Measurements from ENCODE around the gene SORCS1. TPM values are rescaled to one million over a fixed set of nuclear protein-coding genes. Genes with fewer than 3 reads are reported as not detected.

The SORCS1 gene
- total and polyA plus RNA-seq, 4 donors = 0.08 to 0.21 (median 0.09) TPM; not detected in 1

DNA sequence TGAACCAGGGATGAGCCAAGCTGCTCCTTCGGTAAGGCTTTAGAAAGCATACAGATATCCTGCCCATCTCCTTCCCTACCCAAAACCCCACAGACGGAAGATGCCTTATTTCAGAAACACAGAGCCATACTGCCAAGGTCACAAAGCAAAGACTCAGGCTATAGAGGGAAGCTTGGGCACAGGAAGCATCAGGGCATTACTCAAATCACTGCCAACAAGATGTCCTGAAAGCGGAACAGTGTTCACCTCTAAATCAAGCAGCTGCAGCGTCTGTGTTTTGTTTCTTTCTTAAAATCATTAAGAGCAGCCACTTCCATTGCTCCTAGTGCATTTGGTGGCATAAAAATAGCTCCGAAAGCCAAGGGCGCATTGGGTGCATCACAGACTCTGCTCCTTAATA lies 307.3 kb downstream of the SORCS1 start:
- Histone ChIP-seq H3K4me3 (ENCODE audit: low read depth in 1 of 3, low read length in 3 of 3) (no peak overlapping the region), H3K9me3 (ENCODE audit: control insufficient read depth in 4 of 4, low read length in 3 of 4) (peaks cover 0 to 7% (median 2%) of the 10 kb centered on the region in 4 donors), H3K27ac (ENCODE audit: low read depth in 1 of 2, low read length in 2 of 2) (no peak overlapping the region), H3K36me3 (ENCODE audit: control insufficient read depth in 4 of 4, insufficient read depth in 3 of 4, low read depth in 1 of 4, low read length in 3 of 4) (no peaks in the 10 kb centered on the region), H3K4me1 (ENCODE audit: control insufficient read depth in 4 of 4, insufficient read depth in 4 of 4, low read length in 3 of 4) (no peaks in the 10 kb centered on the region), H3K27me3 (ENCODE audit: control insufficient read depth in 4 of 4, insufficient read depth in 4 of 4, low read length in 3 of 4) (no peaks in the 10 kb centered on the region), H3K9ac (ENCODE audit: low read depth in 1 of 2, low read length in 2 of 2) (no peak overlapping the region)
- WGBS = 77% methylated on average over 6 of the region's 6 CpGs
- TF ChIP-seq, protein P1, sequence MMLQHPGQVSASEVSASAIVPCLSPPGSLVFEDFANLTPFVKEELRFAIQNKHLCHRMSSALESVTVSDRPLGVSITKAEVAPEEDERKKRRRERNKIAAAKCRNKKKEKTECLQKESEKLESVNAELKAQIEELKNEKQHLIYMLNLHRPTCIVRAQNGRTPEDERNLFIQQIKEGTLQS (IDR thresholded peaks at IDR 0.05) = no peak
- TF ChIP-seq, protein P2, sequence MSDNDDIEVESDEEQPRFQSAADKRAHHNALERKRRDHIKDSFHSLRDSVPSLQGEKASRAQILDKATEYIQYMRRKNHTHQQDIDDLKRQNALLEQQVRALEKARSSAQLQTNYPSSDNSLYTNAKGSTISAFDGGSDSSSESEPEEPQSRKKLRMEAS (IDR thresholded peaks at IDR 0.05) = no peak
- DNase-seq (ENCODE audit: low spot score) = no peak

DNA sequence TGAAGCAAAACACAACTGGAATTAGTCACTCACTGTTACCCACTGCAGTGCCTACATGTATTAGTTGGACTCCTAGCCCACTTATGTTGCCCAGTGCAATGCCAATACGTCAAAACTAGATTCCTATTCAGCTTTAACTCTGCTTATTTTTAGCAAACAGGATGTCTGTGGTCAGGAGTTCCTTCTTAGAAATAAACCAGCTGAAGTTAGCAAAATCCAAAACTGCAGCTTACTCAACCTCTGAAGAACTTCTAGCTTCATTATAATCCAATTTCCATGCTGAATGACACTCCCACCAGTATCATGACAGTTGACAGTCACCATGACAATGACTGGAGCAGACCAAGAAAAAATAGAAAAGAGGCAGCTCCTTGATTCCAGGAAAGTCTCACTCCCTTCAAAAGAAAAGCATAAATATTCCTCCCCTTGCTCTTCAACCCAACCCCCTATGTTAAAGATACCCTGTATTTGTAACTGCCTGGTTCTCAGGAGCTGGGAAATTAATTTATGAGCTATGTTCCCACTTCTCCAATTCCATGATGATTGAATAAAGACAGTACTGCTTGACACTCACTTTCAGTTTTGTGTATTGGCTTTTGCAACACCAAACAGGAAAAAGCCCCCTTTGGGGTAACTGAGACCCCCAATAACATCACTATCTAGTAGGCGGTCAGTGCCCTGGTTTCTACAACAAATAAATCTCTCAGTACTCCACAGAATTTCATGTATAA lies 327.4 kb downstream of the SORCS1 start:
- WGBS = 61% methylated on average over 2 of the region's 2 CpGs
- H3K9ac ChIP-seq (ENCODE audit: low read depth in 1 of 2, low read length in 2 of 2) = no peak overlapping the region
- no peak overlapping the region for H3K27ac ChIP-seq (ENCODE audit: low read depth in 1 of 2, low read length in 2 of 2)
- no peaks in the 10 kb centered on the region for H3K36me3 ChIP-seq (ENCODE audit: control insufficient read depth in 4 of 4, insufficient read depth in 3 of 4, low read depth in 1 of 4, low read length in 3 of 4)
- H3K4me3 ChIP-seq (ENCODE audit: low read depth in 1 of 3, low read length in 3 of 3) = no peak overlapping the region
- no peak for DNase-seq (ENCODE audit: low spot score)
- no peaks in the 10 kb centered on the region for H3K27me3 ChIP-seq (ENCODE audit: control insufficient read depth in 4 of 4, insufficient read depth in 4 of 4, low read length in 3 of 4)
- H3K4me1 ChIP-seq (ENCODE audit: control insufficient read depth in 4 of 4, insufficient read depth in 4 of 4, low read length in 3 of 4) = peaks cover 0 to 1% (median 0%) of the 10 kb centered on the region in 4 donors
- no peak for TF ChIP-seq SP1 (IDR thresholded peaks at IDR 0.05)
- TF ChIP-seq NR2F2 (IDR thresholded peaks at IDR 0.05) = no peak
- TF ChIP-seq RAD21 (IDR thresholded peaks at IDR 0.05) = no peak
- TF ChIP-seq YY1 (IDR thresholded peaks at IDR 0.05) = no peak
- TF ChIP-seq, protein P2 (IDR thresholded peaks at IDR 0.05) = no peak
- TF ChIP-seq, protein P3, sequence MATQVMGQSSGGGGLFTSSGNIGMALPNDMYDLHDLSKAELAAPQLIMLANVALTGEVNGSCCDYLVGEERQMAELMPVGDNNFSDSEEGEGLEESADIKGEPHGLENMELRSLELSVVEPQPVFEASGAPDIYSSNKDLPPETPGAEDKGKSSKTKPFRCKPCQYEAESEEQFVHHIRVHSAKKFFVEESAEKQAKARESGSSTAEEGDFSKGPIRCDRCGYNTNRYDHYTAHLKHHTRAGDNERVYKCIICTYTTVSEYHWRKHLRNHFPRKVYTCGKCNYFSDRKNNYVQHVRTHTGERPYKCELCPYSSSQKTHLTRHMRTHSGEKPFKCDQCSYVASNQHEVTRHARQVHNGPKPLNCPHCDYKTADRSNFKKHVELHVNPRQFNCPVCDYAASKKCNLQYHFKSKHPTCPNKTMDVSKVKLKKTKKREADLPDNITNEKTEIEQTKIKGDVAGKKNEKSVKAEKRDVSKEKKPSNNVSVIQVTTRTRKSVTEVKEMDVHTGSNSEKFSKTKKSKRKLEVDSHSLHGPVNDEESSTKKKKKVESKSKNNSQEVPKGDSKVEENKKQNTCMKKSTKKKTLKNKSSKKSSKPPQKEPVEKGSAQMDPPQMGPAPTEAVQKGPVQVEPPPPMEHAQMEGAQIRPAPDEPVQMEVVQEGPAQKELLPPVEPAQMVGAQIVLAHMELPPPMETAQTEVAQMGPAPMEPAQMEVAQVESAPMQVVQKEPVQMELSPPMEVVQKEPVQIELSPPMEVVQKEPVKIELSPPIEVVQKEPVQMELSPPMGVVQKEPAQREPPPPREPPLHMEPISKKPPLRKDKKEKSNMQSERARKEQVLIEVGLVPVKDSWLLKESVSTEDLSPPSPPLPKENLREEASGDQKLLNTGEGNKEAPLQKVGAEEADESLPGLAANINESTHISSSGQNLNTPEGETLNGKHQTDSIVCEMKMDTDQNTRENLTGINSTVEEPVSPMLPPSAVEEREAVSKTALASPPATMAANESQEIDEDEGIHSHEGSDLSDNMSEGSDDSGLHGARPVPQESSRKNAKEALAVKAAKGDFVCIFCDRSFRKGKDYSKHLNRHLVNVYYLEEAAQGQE (IDR thresholded peaks at IDR 0.05) = no peak
- TF ChIP-seq RXRA (IDR thresholded peaks at IDR 0.05) = no peak
- TF ChIP-seq TAF1 (conservative IDR thresholded peaks at IDR 0.05) = no peak
- TF ChIP-seq, protein P1 (IDR thresholded peaks at IDR 0.05) = no peak
- TF ChIP-seq JUND (IDR thresholded peaks at IDR 0.05) = no peak
- TF ChIP-seq FOXA1 (IDR thresholded peaks at IDR 0.05) = no peak
- TF ChIP-seq HNF4G (IDR thresholded peaks at IDR 0.05) = no peak
- no peak for TF ChIP-seq EGR1 (IDR thresholded peaks at IDR 0.05; ENCODE audit: low read depth in 2 of 2)
- no peak for TF ChIP-seq HNF4A (conservative IDR thresholded peaks at IDR 0.05)
- TF ChIP-seq, protein P4, sequence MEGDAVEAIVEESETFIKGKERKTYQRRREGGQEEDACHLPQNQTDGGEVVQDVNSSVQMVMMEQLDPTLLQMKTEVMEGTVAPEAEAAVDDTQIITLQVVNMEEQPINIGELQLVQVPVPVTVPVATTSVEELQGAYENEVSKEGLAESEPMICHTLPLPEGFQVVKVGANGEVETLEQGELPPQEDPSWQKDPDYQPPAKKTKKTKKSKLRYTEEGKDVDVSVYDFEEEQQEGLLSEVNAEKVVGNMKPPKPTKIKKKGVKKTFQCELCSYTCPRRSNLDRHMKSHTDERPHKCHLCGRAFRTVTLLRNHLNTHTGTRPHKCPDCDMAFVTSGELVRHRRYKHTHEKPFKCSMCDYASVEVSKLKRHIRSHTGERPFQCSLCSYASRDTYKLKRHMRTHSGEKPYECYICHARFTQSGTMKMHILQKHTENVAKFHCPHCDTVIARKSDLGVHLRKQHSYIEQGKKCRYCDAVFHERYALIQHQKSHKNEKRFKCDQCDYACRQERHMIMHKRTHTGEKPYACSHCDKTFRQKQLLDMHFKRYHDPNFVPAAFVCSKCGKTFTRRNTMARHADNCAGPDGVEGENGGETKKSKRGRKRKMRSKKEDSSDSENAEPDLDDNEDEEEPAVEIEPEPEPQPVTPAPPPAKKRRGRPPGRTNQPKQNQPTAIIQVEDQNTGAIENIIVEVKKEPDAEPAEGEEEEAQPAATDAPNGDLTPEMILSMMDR (IDR thresholded peaks at IDR 0.05; ENCODE audit: low read depth, low read length, missing input control) = no peak
- H3K9me3 ChIP-seq (ENCODE audit: control insufficient read depth in 4 of 4, low read length in 3 of 4) = no peaks in the 10 kb centered on the region
